HG02973 (cell line): ENCODE measurements around the gene RASSF8.

Experiments used
- ATAC-seq: cut with Tn5 transposase; IDR thresholded peaks from one replicate; pipeline ENCODE4 v1.9.1; 2021; ENCODE audit warnings: moderate library complexity; ENCODE audit not compliant: unreplicated experiment

RASSF8 gene

DNA sequence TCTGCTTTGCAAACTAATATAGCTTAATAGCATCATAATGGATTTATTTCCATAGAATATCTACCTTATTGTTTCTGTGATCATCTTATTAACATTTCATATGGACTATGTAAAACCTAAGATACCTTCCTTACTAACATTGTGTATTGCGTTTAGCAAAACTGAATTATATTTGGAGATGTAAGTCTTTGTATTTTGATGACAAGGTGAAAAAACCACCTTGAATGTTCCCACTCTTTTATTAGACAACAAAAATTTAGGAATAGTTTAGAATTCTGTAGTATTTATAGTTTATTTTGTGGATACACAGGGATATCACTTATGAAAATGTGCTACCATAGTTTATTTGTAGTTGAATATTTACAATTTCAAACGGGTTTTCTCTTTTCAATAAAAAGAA, 32.0 kb downstream of the RASSF8 start:
- no peak for ATAC-seq

DNA sequence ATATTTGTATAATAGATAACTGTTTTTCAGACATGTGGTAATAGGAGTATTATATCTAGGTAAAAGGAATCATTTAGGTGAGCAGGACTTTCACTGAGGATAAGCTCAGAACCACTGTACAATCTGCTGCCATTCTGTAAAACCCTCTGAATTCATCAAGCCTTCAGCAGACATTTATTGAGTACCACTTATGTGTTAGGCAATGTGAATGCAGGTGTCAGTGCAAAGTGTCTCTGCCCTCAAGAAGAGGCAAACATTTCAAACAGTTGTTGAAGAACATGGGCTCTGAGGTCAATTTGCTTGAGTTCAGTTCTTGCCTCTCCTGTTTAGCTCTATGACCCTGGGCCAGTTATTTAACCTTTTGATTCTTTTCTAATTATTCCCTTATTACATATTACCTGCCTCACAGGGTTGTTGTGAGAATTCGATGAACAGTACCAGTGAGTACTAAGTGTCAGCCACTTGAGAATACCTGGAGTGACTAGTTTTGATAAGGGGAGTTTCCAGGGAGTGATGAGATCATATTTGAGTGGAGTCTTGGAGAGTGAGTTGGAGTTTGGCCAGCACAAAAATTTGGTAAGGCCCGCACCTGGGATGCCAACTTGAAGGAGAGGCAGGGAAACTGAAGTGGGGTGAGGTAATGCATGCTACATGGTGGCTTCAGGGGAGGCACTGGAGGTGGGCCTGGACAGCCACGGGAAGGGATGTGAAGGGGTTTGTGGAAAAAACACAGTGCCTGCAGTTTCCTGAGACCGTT, 33.7 kb downstream of the RASSF8 start:
- ATAC-seq, result no peak

DNA sequence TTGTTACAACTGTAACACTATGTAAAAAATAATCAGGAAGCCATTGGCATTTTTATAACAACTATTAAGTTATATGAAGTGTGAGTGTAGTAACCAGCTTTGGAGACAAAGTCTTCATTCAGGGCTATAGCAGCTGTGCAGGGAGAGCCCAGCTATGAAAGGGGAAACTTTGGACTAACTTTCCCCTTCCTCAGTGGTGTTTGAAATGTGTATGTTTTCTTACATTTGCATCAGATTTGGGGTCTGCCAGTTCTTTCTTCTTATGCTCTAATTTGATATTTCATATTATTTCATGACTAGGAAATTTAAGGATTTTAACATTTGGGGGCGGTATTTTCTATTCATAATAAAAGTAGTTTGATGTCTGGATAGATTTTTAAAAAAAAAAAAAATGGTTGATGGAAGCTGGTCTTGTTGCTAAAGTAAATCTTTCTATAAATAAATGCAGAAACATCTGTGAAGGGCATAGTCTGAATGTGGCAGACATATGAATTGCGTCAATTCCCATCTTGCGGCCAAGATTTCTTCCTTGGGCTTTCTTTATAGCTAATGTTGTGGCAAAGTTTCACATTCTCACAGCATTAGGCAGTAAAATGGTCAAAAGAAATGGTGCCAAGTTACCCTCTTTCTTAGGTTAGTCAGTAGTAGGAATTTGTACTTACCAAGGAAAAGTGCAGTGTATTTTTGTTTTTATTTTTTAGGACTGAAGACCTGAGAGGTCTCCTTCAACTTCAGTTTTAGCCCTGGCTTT, 35.6 kb downstream of the RASSF8 start:
- ATAC-seq, result no peak

DNA sequence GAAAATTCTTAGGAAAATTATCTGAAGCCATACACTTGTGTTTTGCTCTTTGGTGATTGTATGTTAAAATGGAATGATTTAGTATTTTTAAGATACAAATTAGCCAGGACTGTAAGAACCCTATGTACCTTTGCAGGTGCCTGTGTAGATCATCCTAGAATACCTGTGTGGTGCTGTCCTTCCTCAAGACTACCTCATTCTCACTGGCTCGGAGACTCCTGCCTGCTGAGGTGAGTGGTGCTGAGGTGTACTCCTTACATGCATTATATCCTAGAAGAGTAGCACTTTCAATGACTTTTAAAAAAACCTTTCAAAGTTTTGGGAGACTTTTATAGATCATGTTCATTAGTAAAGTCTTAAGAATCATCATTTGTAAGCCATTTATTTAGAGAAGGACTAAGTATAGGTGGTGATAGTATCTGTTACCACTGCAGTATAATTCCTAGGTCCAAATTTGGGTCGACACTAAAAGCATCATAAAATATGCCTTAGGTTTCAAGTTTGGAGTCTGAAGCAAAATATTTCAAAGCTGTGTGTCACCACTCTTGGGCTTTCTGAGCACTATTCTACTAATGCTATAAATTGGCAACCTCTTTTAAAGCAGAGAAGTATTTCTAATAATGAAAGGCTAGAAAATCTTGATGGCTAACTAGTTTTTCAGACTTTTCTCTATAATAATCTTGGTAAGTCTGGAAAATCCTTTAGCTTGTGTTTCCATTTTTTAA, 36.6 kb downstream of the RASSF8 start:
- no peak for ATAC-seq

DNA sequence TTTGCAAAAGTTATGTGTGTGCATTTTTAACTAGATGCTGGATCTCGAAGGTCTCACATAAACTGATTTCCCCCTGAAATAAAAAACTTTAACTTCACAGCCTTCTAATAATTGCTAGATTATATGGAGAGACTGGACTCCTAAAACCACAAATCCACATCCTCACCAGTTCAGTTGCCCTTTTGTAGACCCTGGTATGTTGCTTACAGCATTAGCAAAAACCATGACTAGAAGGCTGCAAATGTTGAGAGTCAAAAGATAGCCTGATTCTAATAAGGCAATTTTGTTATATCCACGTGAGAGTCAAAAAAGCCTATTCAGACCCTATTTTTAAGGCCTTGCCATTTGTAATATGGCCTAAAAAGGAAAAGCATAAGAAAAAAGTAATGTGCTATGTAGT, 37.4 kb downstream of the RASSF8 start:
- no peak for ATAC-seq

DNA sequence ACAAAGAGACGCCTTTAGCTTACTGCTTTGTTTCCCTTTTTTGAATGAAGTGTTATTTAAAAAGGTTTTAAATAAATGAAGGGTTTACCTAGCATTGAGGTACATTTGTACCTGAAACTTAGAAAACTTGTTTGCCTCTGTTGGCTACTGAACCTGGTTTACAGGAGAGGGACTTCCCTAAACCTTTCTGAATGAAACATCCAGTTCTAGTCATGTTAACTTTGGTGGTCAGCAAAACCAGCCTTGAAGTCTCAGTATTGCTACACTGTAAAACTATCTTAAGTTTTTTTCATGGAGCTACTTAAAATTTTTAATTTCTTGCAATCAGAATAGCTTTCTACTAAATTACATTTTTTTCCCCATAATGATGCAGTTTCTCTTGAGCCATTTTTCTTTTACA, 38.2 kb downstream of the RASSF8 start:
- no peak for ATAC-seq

- no peak for ATAC-seq
Measured at GRCh38 chr12:25997201-25997963, 38.9 kb downstream of the RASSF8 start.

- ATAC-seq, result no peak
Measured at GRCh38 chr12:26000898-26001297, 42.4 kb downstream of the RASSF8 start.

- no peak for ATAC-seq
Measured at GRCh38 chr12:26001530-26001929, 43.0 kb downstream of the RASSF8 start.

DNA sequence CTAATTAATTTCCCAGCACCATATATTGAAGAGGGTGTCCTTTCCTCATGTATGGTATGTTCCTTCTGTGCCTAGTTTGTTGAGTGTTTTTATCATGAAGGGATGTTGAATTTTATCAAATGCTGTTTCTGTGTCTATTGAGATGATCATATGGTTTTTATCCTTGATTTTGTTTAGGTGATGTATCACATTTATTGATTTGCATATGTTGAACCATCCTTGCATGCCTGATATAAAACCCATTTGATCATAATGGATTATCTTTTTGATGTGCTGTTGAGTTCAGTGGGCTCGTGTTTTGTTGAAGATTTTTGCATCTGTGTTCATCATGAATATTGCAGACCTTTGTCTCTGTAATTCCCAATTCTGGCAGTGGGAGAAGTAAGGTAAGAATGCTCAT, 44.6 kb downstream of the RASSF8 start:
- ATAC-seq, result no peak

DNA sequence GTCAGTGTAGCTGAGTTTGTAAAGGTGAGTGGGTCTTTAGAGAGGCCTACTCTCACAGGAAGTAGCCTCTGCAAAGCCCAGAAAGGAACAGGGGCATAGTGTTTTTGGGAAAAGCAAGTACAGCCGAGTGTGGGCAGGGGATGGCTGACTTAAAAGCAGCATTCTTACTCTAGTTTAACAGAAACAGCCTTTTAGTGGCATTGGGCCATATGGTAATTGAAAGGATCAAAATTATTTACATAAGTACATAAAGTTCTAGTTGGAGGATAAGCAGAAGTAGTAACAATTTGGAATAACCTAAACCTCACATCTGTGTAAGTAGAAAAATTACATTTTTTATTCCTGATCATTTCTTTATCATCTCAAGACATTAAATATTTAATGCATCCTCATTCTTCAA, 49.1 kb downstream of the RASSF8 start:
- ATAC-seq, result no peak

DNA sequence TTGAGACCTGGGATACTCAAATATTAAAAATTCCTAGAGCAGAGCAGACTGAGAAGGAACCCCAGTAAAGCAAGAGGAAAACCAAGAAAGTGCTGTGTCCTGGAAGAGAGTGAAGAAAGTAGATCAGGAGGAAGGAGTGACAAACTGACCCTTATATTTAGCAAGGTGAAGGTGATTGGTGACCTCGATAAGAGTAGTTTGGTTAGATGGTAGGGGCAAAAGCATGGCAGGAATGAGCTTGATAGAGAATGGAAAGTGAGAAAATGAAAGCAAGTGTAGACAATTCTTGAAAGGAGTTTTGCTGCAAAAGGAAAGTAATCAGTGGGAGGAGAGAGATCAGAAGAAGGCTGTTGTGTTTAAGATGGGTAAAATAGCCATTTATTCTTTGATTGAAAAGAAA, 51.1 kb downstream of the RASSF8 start:
- ATAC-seq, result no peak

DNA sequence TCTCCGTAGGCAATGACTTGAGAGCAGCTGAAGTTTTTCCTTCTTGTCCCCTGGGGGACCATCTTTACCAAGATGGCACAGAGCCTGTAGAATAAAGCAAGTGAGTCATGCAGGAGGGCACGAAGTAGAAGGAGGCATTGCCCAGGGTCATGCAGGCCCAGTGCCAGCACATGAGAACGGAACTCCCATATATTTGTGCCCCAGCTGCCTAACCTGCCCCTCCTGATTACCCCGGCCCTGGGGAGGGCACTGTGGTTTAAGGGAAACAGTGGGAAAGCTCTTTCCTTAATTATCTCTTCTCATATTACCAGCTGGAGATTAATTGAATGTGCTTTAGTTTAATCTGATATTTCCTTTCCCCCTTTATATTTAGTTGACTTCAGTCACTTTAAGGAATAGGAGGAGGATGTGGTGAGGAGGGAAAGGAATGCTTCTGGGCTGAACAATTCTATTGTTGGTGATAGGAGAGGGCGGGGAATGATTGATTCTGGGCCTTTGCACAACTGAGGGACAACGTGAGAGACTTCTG, 51.9 kb downstream of the RASSF8 start:
- ATAC-seq, result no peak

DNA sequence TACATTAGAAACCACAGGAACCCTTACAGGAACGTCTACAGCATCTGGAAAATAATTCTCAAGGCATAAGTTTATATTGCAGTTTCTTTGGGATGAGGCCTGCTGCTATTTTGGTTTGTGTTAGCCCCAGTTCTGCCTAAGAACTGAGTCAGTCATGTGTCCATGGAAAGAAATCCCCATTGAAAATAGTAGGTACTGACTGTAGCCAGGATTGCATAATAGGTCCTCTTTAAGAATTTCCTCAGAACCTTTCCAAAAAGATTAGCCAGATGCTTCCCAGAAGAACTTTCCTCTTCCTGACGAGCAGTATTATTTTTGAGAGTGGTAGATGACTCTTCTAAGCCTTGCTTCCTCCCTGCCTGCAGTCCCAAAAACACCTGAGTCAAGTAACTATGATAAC, 52.6 kb downstream of the RASSF8 start:
- ATAC-seq, result no peak

DNA sequence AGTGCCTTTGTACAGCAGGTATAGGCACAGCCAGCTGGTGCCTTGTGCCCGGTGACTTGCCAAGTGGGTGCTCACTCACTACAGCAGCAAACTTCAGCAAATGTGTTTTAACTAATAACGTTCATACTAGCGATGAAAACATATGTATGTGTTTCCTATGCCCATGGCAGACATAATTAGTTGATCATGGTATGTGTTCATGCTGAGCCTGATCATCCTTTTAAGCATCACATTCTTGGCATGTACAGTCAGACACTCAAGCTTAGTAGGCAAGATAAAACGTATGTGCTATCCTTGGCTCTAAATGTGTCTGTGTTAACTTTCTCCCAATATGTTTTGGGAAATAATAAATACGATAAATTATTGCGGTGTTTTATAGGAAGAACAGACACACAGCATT, 55.6 kb downstream of the RASSF8 start:
- no peak for ATAC-seq

DNA sequence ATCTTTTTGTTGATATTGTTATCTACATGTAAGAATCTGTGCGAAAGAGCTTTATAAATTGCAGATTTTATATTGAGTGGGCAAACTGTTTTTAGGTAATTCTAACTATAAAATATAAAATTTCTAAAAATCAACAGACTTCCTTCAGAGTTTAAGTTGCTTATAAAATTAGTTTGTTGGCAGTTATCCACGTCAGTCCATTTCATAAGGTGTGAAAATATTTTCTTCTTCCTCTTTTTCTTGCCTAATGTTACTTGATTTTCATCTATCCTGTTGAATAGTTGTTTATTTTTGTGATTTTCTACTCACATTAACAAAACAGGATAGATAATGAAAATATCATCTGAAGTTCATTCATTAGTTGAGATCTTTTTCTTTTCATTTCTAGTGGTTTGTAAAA, 58.0 kb downstream of the RASSF8 start:
- ATAC-seq, result no peak

DNA sequence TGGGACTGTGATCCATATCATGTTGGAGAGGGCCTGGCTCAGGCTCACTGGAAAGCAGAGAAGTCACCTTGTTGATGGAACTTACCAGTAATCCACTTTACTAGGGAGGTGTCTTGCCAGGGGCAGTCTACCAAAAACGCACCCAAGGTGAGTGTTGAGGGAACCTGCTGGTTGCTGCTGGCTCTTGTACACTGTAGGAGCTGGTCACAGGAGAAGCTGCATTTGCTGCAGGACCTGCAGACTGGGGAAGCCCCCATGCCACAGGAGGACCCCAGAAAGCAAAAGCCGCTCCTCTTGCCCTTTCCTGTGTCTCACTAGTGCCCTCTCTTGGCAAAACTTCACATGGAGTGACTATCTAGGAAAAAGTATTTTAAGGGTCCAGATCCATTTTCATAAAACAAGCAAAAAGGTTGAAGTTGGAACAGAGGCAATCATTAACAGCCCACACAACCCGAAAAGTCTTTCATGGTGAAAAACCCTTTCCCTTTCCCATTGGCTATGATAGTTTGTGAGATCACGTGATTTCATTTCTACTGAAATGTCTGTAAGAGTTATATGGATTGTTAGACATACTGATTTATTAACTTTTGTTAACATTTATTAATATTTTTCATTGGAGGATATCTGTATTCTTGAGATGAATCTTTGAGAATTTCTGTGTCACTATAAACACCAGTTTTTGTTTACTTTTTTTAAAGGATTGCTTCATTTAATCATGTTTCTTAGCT, 59.2 kb downstream of the RASSF8 start:
- ATAC-seq, result no peak

GRCh38 chr12:26018926-26019325, 60.4 kb downstream of the RASSF8 start:
- no peak for ATAC-seq

GRCh38 chr12:26021534-26021933, 63.1 kb downstream of the RASSF8 start:
- ATAC-seq, result no peak

- ATAC-seq, result no peak
Measured at GRCh38 chr12:26022043-26022442, 63.6 kb downstream of the RASSF8 start.
